Measurements from ENCODE around the gene ADAM21. TPM values are rescaled to one million over a fixed set of nuclear protein-coding genes. Genes with fewer than 3 reads are reported as not detected.
"Not testable (repeated sequence)": the region's sequence is repeated elsewhere in the genome, so short reads cannot be mapped to it uniquely, and the experiment has no call there.

The ADAM21 gene
- total RNA-seq, 2 donors from 2014 or later = 0.91 TPM; not detected in 1

- TF ChIP-seq POLR2A (IDR thresholded peaks at IDR 0.05) (no peak), CTCF (IDR thresholded peaks at IDR 0.05) (no peak), POLR2AphosphoS5 (IDR thresholded peaks at IDR 0.05) (no peak)
- no peaks in the 10 kb centered on the region for H3K27me3 ChIP-seq (replicated peaks; ENCODE audit: insufficient read depth)
- intact Hi-C loops (cut with DNase I) = no loop called here
- WGBS = 88% methylated on average over 4 of the region's 4 CpGs
- no peaks in the 10 kb centered on the region for H3K36me3 ChIP-seq
- H3K9me3 ChIP-seq = no peaks in the 10 kb centered on the region
- no peak overlapping the region for H3K27ac ChIP-seq
- no peaks in the 10 kb centered on the region for H3K4me1 ChIP-seq (replicated peaks)
- no peak overlapping the region for H3K4me3 ChIP-seq
- no peak for DNase-seq (ENCODE audit: low spot score)
Measured at GRCh38 chr14:70472253-70473159, 20.5 kb downstream of the ADAM21 start.

- 82% methylated on average over 2 of the region's 2 CpGs for WGBS
- intact Hi-C loops (cut with DNase I) = no loop called here
- Histone ChIP-seq H3K4me3 (no peak overlapping the region), H3K4me1 (replicated peaks) (no peaks in the 10 kb centered on the region), H3K27ac (no peak overlapping the region), H3K27me3 (replicated peaks; ENCODE audit: insufficient read depth) (no peaks in the 10 kb centered on the region), H3K36me3 (no peaks in the 10 kb centered on the region), H3K9me3 (no peaks in the 10 kb centered on the region)
- TF ChIP-seq POLR2A (IDR thresholded peaks at IDR 0.05) (no peak), CTCF (IDR thresholded peaks at IDR 0.05) (no peak), POLR2AphosphoS5 (IDR thresholded peaks at IDR 0.05) (no peak)
- no peak for DNase-seq (ENCODE audit: low spot score)
Measured at GRCh38 chr14:70473825-70474224, 21.9 kb downstream of the ADAM21 start.

- H3K36me3 ChIP-seq; H3K27me3 ChIP-seq (replicated peaks; ENCODE audit: insufficient read depth); H3K9me3 ChIP-seq; H3K27ac ChIP-seq; DNase-seq (ENCODE audit: low spot score); H3K4me3 ChIP-seq; intact Hi-C loops (cut with DNase I); H3K4me1 ChIP-seq (replicated peaks): not testable (repeated sequence)
- 75% methylated on average over 7 of the region's 13 CpGs for WGBS
Measured at GRCh38 chr14:70475459-70475858, 23.5 kb downstream of the ADAM21 start.

GRCh38 chr14:70477356-70478105 lies 25.6 kb downstream of the ADAM21 start:
- H3K27me3 ChIP-seq (replicated peaks; ENCODE audit: insufficient read depth); H3K36me3 ChIP-seq; intact Hi-C loops (cut with DNase I); H3K4me1 ChIP-seq (replicated peaks); H3K27ac ChIP-seq; H3K4me3 ChIP-seq; DNase-seq (ENCODE audit: low spot score); H3K9me3 ChIP-seq: not testable (repeated sequence)
- 94% methylated on average over 40 of the region's 57 CpGs for WGBS

- Histone ChIP-seq H3K9me3 (no peaks in the 10 kb centered on the region), H3K4me3 (no peak overlapping the region), H3K36me3 (no peaks in the 10 kb centered on the region), H3K4me1 (replicated peaks) (no peaks in the 10 kb centered on the region), H3K27me3 (replicated peaks; ENCODE audit: insufficient read depth) (no peaks in the 10 kb centered on the region), H3K27ac (no peak overlapping the region)
- no peak for DNase-seq (ENCODE audit: low spot score)
- intact Hi-C loops (cut with DNase I) = no loop called here
- WGBS = 54% methylated on average over 3 of the region's 3 CpGs
- no peak for TF ChIP-seq CTCF (IDR thresholded peaks at IDR 0.05)
Measured at GRCh38 chr14:70489579-70490200, 37.7 kb downstream of the ADAM21 start.

All from prostate gland (tissue), 2 donors.